ENCODE measurements around the gene SNTG2. TPM values are rescaled to one million over a fixed set of nuclear protein-coding genes. Genes with fewer than 3 reads are reported as not detected.

SNTG2 gene
- total RNA-seq, 1 donor from 2014 or later: 2.2 TPM

- CTCF ChIA-PET: no interaction called here
- H3K9me3 Mint-ChIP-seq: peaks cover 7% of the 10 kb centered on the region
- TF ChIP-seq CTCF (IDR thresholded peaks at IDR 0.05): no peak
- intact Hi-C loops (cut with micrococcal nuclease): no loop called here
- DNase-seq (no peak), ATAC-seq (ENCODE audit: low read depth) (no peak)
- H3K36me3 Mint-ChIP-seq (ENCODE audit: low read depth): no peaks in the 10 kb centered on the region
- peaks cover 6% of the 10 kb centered on the region for H3K27me3 Mint-ChIP-seq
- POLR2A ChIA-PET: no interaction called here
- H3K4me1 Mint-ChIP-seq: no peaks in the 10 kb centered on the region
- no peak overlapping the region for H3K4me3 Mint-ChIP-seq
- H3K27ac Mint-ChIP-seq: no peak overlapping the region
Observed at GRCh38 chr2:939936-940601, 10.6 kb upstream of the SNTG2 start.

GRCh38 chr2:941871-942270, 8.8 kb upstream of the SNTG2 start:
- POLR2A ChIA-PET: no interaction called here
- DNase-seq (no peak), ATAC-seq (ENCODE audit: low read depth) (no peak)
- no peak for TF ChIP-seq CTCF (IDR thresholded peaks at IDR 0.05)
- Mint-ChIP-seq H3K36me3 (ENCODE audit: low read depth) (no peaks in the 10 kb centered on the region), H3K27ac (no peak overlapping the region), H3K27me3 (peaks cover 8% of the 10 kb centered on the region), H3K4me1 (peaks cover 11% of the 10 kb centered on the region), H3K4me3 (no peak overlapping the region), H3K9me3 (peaks cover 7% of the 10 kb centered on the region)
- intact Hi-C loops (cut with micrococcal nuclease): no loop called here
- CTCF ChIA-PET: no interaction called here

- Mint-ChIP-seq H3K4me1 (peaks cover 11% of the 10 kb centered on the region), H3K27ac (no peak overlapping the region), H3K9me3 (peaks cover 7% of the 10 kb centered on the region), H3K36me3 (ENCODE audit: low read depth) (no peaks in the 10 kb centered on the region), H3K4me3 (no peak overlapping the region), H3K27me3 (peaks cover 8% of the 10 kb centered on the region)
- intact Hi-C loops (cut with micrococcal nuclease): no loop called here
- ChIA-PET POLR2A (no interaction called here), CTCF (no interaction called here)
- DNase-seq (no peak), ATAC-seq (ENCODE audit: low read depth) (no peak)
- TF ChIP-seq CTCF (IDR thresholded peaks at IDR 0.05): no peak
Observed at GRCh38 chr2:942775-943460, 7.7 kb upstream of the SNTG2 start.

GRCh38 chr2:943461-943797, 7.2 kb upstream of the SNTG2 start:
- intact Hi-C loops (cut with micrococcal nuclease): no loop called here
- TF ChIP-seq CTCF (IDR thresholded peaks at IDR 0.05): no peak
- Mint-ChIP-seq H3K27ac (no peak overlapping the region), H3K4me1 (peaks cover 11% of the 10 kb centered on the region), H3K36me3 (ENCODE audit: low read depth) (no peaks in the 10 kb centered on the region), H3K4me3 (no peak overlapping the region), H3K9me3 (peaks cover 7% of the 10 kb centered on the region), H3K27me3 (peaks cover 8% of the 10 kb centered on the region)
- ATAC-seq (ENCODE audit: low read depth) (no peak), DNase-seq (no peak)
- POLR2A ChIA-PET: no interaction called here
- CTCF ChIA-PET: no interaction called here

GRCh38 chr2:943821-944220, 6.8 kb upstream of the SNTG2 start:
- Mint-ChIP-seq H3K27ac (no peak overlapping the region), H3K27me3 (peaks cover 6% of the 10 kb centered on the region), H3K4me3 (no peak overlapping the region), H3K4me1 (peaks cover 11% of the 10 kb centered on the region), H3K36me3 (ENCODE audit: low read depth) (no peaks in the 10 kb centered on the region), H3K9me3 (peaks cover 7% of the 10 kb centered on the region)
- ATAC-seq (ENCODE audit: low read depth) (no peak), DNase-seq (no peak)
- intact Hi-C loops (cut with micrococcal nuclease): no loop called here
- no peak for TF ChIP-seq CTCF (IDR thresholded peaks at IDR 0.05)
- POLR2A ChIA-PET: no interaction called here
- CTCF ChIA-PET: no interaction called here
